Erythroblast (primary cell): ENCODE results near the gene MROH2A.

ENCODE experiments used
- GATA1 ChIP-seq: IDR thresholded peaks from 2 replicates; pipeline ENCODE4 v1.6.1; 2011; ENCODE audit warnings: low read depth, mild to moderate bottlenecking, control low read depth, low read length, moderate library complexity
- POLR2A ChIP-seq: IDR thresholded peaks from 2 replicates; pipeline ENCODE4 v1.6.1; 2011; ENCODE audit warnings: mild to moderate bottlenecking, low read length

GRCh38 chr2:233839447-233839820, 61.3 kb downstream of the MROH2A start:
- TF ChIP-seq POLR2A: no peak
- no peak for TF ChIP-seq GATA1
